SU-DHL-6 (cell line): ENCODE data around the gene CHST1.

ENCODE experiments used
- CTCF ChIP-seq: fragments of 200-600 bp; sonication (generic); IDR thresholded peaks from one replicate; pipeline ENCODE4 v1.5.1; 2017; ENCODE audit warnings: antibody characterized with exemption, mild to moderate bottlenecking, low read length, moderate library complexity; ENCODE audit not compliant: insufficient read depth, poor library complexity, severe bottlenecking
- EZH2phosphoT487 ChIP-seq: fragments of 200-600 bp; sonication (generic), shearing (Covaris generic); conservative IDR thresholded peaks from 2 replicates; pipeline ENCODE4 v1.6.1; 2018; ENCODE audit warnings: mild to moderate bottlenecking, antibody characterized with exemption, low read length, moderate library complexity, mixed read lengths

GRCh38 chr11:45673441-45673840, 8.0 kb upstream of the CHST1 start:
- TF ChIP-seq CTCF (no peak), EZH2phosphoT487 (no peak)
